MM.1S (cell line): ENCODE results near the gene FOXN4.
A peak's percentile ranks its signal among the peaks of the same experiment; 100 is the strongest.

Source experiments
- DNase-seq: peaks from one replicate; pipeline ENCODE4 v3.0.0-alpha.2; 2015
- H2AFZ ChIP-seq: fragments of 300-600 bp; sonication (generic); 2 replicates; pipeline ENCODE4 v1.6.0; 2016; ENCODE audit warnings: antibody characterized with exemption, low read length
- H3F3A ChIP-seq: fragments of 300-600 bp; sonication (generic); 2 replicates; pipeline ENCODE4 v1.6.1; 2016; ENCODE audit warnings: mild to moderate bottlenecking, antibody characterized with exemption, low read length, moderate library complexity, mixed read lengths; ENCODE audit not compliant: insufficient read depth
- H3K27ac ChIP-seq: fragments of 300-600 bp; sonication (generic); 2 replicates; pipeline ENCODE4 v1.5.1; 2016; ENCODE audit warnings: mild to moderate bottlenecking, low read length
- H3K27me3 ChIP-seq: fragments of 300-600 bp; sonication (generic); replicated peaks from 2 replicates; pipeline ENCODE4 v1.6.0; 2016; ENCODE audit warnings: low read length; ENCODE audit not compliant: insufficient read depth
- H3K36me3 ChIP-seq: fragments of 300-600 bp; sonication (generic); replicated peaks from 2 replicates; pipeline ENCODE4 v1.6.1; 2016; ENCODE audit warnings: mild to moderate bottlenecking, low read length, mixed read lengths; ENCODE audit not compliant: insufficient read depth
- H3K4me1 ChIP-seq: fragments of 300-600 bp; sonication (generic); 2 replicates; pipeline ENCODE4 v1.6.1; 2016; ENCODE audit warnings: low read length, mixed read lengths
- H3K4me2 ChIP-seq: fragments of 300-600 bp; sonication (generic); 2 replicates; pipeline ENCODE4 v1.6.0; 2016; ENCODE audit warnings: low read depth, low read length
- H3K4me3 ChIP-seq: fragments of 300-600 bp; sonication (generic); 2 replicates; pipeline ENCODE4 v1.5.1; 2016; ENCODE audit warnings: low read length, mixed read lengths
- H3K79me2 ChIP-seq: fragments of 300-600 bp; sonication (generic); 2 replicates; pipeline ENCODE4 v1.6.1; 2016; ENCODE audit warnings: mixed run types, low read length, mixed read lengths
- H3K9ac ChIP-seq: fragments of 300-600 bp; sonication (generic); 2 replicates; pipeline ENCODE4 v1.6.1; 2016; ENCODE audit warnings: low read length, mixed read lengths
- H3K9me2 ChIP-seq: fragments of 300-600 bp; sonication (generic); replicated peaks from 2 replicates; pipeline ENCODE4 v1.6.1; 2016; ENCODE audit warnings: mild to moderate bottlenecking, low read length, mixed read lengths; ENCODE audit not compliant: insufficient read depth
- H3K9me3 ChIP-seq: fragments of 300-600 bp; sonication (generic); replicated peaks from 2 replicates; pipeline ENCODE4 v1.6.1; 2016; ENCODE audit warnings: mild to moderate bottlenecking, low read length, mixed read lengths; ENCODE audit not compliant: insufficient read depth
- H4K20me1 ChIP-seq: fragments of 300-600 bp; sonication (generic); 2 replicates; pipeline ENCODE4 v1.6.1; 2016; ENCODE audit warnings: mild to moderate bottlenecking, low read length, moderate library complexity, mixed read lengths; ENCODE audit not compliant: insufficient read depth
- EZH2 ChIP-seq: fragments of 300-600 bp; sonication (generic); optimal IDR thresholded peaks from 2 replicates; pipeline ENCODE3; 2017; ENCODE audit warnings: low read depth, mild to moderate bottlenecking, antibody characterized with exemption, low read length, mixed read lengths
- EZH2phosphoT487 ChIP-seq: fragments of 300-600 bp; sonication (generic); IDR thresholded peaks from 2 replicates; pipeline ENCODE4 v1.6.1; 2018; ENCODE audit warnings: antibody characterized with exemption, low read length
- TF ChIP-seq, protein P1 (sequence below): fragments of 300-600 bp; sonication (generic); IDR thresholded peaks from 2 replicates; pipeline ENCODE4 v1.5.1; 2016; ENCODE audit warnings: antibody characterized with exemption, low read length, mixed read lengths

Gene FOXN4

GRCh38 chr12:109310247-109311125 lies 1.4 kb upstream of the FOXN4 start:
- Histone ChIP-seq H3K9me2 (no peaks in the 10 kb centered on the region), H3K36me3 (no peaks in the 10 kb centered on the region), H2AFZ (peak overlapping the region; percentile 96), H3K4me1 (peaks cover 7% of the 10 kb centered on the region; the same call in 1 of the 2 replicates), H3K27me3 (peaks cover 8% of the 10 kb centered on the region), H3K27ac (peak overlapping the region; percentile 37; the same call in 1 of the 2 replicates), H4K20me1 (no peaks in the 10 kb centered on the region), H3K4me3 (peak overlapping the region; percentile 85), H3K4me2 (peak overlapping the region; percentile 95), H3K9ac (peak overlapping the region; percentile 69), H3F3A (peaks cover 13% of the 10 kb centered on the region), H3K79me2 (no peaks in the 10 kb centered on the region), H3K9me3 (no peaks in the 10 kb centered on the region)
- DNase-seq, result peak; percentile 65
- TF ChIP-seq, protein P1, sequence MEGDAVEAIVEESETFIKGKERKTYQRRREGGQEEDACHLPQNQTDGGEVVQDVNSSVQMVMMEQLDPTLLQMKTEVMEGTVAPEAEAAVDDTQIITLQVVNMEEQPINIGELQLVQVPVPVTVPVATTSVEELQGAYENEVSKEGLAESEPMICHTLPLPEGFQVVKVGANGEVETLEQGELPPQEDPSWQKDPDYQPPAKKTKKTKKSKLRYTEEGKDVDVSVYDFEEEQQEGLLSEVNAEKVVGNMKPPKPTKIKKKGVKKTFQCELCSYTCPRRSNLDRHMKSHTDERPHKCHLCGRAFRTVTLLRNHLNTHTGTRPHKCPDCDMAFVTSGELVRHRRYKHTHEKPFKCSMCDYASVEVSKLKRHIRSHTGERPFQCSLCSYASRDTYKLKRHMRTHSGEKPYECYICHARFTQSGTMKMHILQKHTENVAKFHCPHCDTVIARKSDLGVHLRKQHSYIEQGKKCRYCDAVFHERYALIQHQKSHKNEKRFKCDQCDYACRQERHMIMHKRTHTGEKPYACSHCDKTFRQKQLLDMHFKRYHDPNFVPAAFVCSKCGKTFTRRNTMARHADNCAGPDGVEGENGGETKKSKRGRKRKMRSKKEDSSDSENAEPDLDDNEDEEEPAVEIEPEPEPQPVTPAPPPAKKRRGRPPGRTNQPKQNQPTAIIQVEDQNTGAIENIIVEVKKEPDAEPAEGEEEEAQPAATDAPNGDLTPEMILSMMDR, result no peak
- TF ChIP-seq EZH2 (no peak), EZH2phosphoT487 (no peak)

DNA sequence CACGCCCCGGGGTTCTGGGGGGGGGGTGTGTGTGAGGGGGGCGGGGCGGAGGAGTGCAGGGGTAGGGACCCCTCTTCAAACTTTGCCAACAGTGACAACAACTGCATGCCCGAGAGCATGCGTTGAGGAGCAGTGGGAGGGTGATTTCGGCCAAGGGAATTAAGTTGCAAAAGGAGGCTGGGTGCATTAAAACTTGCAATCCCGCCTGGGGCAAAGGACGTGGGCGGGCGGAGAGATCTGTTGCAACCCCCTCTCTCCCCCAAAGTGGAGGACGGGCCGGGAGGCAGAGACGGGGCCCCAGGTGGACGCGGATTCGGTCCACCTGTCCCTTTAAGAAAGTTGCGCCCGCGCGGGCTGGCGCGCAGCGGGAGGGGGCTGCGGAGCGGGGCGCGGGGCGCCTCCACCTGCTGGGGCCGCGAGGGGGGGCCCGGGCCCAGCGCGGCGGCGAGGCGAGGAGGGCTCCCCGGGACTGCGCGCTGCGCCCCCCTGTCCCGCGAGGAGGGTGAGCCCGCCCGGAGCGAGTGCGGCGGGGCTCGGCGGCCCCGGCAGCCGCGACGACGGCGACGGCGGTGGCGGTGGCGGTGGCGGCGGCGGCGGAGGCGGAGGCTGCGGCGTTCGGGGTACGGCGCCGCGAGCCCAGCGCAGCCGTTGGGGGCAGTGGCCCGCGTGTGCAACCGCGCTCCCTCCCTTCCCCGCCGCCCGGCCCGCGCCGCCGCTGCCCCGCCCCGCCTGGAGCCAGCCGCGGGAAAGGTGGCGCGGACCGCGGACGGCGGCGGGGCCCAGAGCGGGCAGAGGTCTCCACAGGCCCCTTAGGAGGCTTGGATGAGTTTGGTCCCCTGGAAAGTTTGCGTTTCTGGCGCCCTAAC lies 530 bp upstream of the FOXN4 start:
- H3K4me1 ChIP-seq, result peaks cover 7% of the 10 kb centered on the region; the same call in 1 of the 2 replicates
- peaks cover 8% of the 10 kb centered on the region for H3K27me3 ChIP-seq
- peak overlapping the region; percentile 96 for H2AFZ ChIP-seq
- TF ChIP-seq, protein P1, result no peak
- TF ChIP-seq EZH2 (no peak), EZH2phosphoT487 (no peak)
- H3K36me3 ChIP-seq, result no peaks in the 10 kb centered on the region
- H3K27ac ChIP-seq, result peak overlapping the region; percentile 37; the same call in 1 of the 2 replicates
- no peaks in the 10 kb centered on the region for H3K9me3 ChIP-seq
- no peaks in the 10 kb centered on the region for H3K79me2 ChIP-seq
- H3K9me2 ChIP-seq, result no peaks in the 10 kb centered on the region
- H4K20me1 ChIP-seq, result no peaks in the 10 kb centered on the region
- peak overlapping the region; percentile 85 for H3K4me3 ChIP-seq
- H3F3A ChIP-seq, result peaks cover 13% of the 10 kb centered on the region
- DNase-seq, result peak; percentile 71
- peak overlapping the region; percentile 69 for H3K9ac ChIP-seq
- peak overlapping the region; percentile 97 for H3K4me2 ChIP-seq

- Histone ChIP-seq H3K27me3 (peaks cover 8% of the 10 kb centered on the region), H3K9me3 (no peaks in the 10 kb centered on the region)
These were observed 2.0 kb downstream of the FOXN4 start for GRCh38 chr12:109307051-109307450.

More at GRCh38 chr12:109307051-109307450, 2.0 kb downstream of the FOXN4 start:
- Histone ChIP-seq H3K27ac (no peak overlapping the region), H3K9me2 (no peaks in the 10 kb centered on the region), H3K79me2 (no peaks in the 10 kb centered on the region), H3K9ac (no peak overlapping the region), H3K4me3 (no peak overlapping the region), H4K20me1 (no peaks in the 10 kb centered on the region), H3K4me2 (no peak overlapping the region), H3F3A (peaks cover 13% of the 10 kb centered on the region), H2AFZ (no peak overlapping the region), H3K4me1 (peaks cover 7% of the 10 kb centered on the region; the same call in 1 of the 2 replicates), H3K36me3 (no peaks in the 10 kb centered on the region)
- TF ChIP-seq, protein P1, result no peak
- DNase-seq, result no peak
